Activated CD8-positive, alpha-beta T cell treated with anti-CD3 and anti-CD28 coated beads for 36 hours (primary cell): ENCODE data around the gene PEPD. TPM values are rescaled to one million over a fixed set of nuclear protein-coding genes. Genes with fewer than 3 reads are reported as not detected.

Experiments
- ATAC-seq: fragments of 200-7000 bp; cut with Tn5 transposase; one replicate; pipeline ENCODE4 v1.10.0; 2021; ENCODE audit warnings: mild to moderate bottlenecking, moderate library complexity
- CTCF ChIA-PET: fragments of 350-600 bp; sonication (Branson Sonifier 250); formaldehyde crosslinking; loops from one replicate; lab custom pipeline; 2021; ENCODE audit warnings: antibody characterized with exemption; lab: Charles Lee
- POLR2A ChIA-PET: fragments of 350-600 bp; sonication (Branson Sonifier 250); formaldehyde crosslinking; loops from one replicate; lab custom pipeline; 2021; ENCODE audit warnings: antibody characterized with exemption; lab: Charles Lee
- DNase-seq: peaks from one replicate; pipeline ENCODE4 v3.0.0-alpha.2; 2020
- H3K27ac Mint-ChIP-seq: one replicate; pipeline ENCODE4 v1.8.0; 2021; ENCODE audit warnings: mild to moderate bottlenecking, mixed read lengths
- H3K27me3 Mint-ChIP-seq: one replicate; pipeline ENCODE4 v1.8.0; 2021; ENCODE audit warnings: mixed read lengths
- H3K36me3 Mint-ChIP-seq: one replicate; pipeline ENCODE4 v1.8.0; 2021; ENCODE audit warnings: low read depth, mixed read lengths
- H3K4me1 Mint-ChIP-seq: one replicate; pipeline ENCODE4 v1.8.0; 2021; ENCODE audit warnings: low read depth, mixed read lengths
- H3K4me3 Mint-ChIP-seq: one replicate; pipeline ENCODE4 v1.8.0; 2021; ENCODE audit warnings: mild to moderate bottlenecking, moderate library complexity, mixed read lengths
- H3K9me3 Mint-ChIP-seq: one replicate; pipeline ENCODE4 v1.8.0; 2021; ENCODE audit warnings: mixed read lengths
- CTCF ChIP-seq: fragments of 200-600 bp; IDR thresholded peaks from one replicate; pipeline ENCODE4 v1.8.0; 2022; ENCODE audit warnings: antibody characterized with exemption, mild to moderate bottlenecking
- intact Hi-C: fragments of 100-400 bp; cut with micrococcal nuclease; formaldehyde crosslinking; loops from one replicate; pipeline ENCODE4 v1.10.0; 2022
- total RNA-seq, 2 experiments: library from RNA; stranded (reverse); gene quantifications; one replicate each; pipeline ENCODE4 v1.2.3, GENCODE V29; 2021

PEPD gene
- total RNA-seq, 2 experiments from 2014 or later, result 32.6 to 34.6 TPM

DNA sequence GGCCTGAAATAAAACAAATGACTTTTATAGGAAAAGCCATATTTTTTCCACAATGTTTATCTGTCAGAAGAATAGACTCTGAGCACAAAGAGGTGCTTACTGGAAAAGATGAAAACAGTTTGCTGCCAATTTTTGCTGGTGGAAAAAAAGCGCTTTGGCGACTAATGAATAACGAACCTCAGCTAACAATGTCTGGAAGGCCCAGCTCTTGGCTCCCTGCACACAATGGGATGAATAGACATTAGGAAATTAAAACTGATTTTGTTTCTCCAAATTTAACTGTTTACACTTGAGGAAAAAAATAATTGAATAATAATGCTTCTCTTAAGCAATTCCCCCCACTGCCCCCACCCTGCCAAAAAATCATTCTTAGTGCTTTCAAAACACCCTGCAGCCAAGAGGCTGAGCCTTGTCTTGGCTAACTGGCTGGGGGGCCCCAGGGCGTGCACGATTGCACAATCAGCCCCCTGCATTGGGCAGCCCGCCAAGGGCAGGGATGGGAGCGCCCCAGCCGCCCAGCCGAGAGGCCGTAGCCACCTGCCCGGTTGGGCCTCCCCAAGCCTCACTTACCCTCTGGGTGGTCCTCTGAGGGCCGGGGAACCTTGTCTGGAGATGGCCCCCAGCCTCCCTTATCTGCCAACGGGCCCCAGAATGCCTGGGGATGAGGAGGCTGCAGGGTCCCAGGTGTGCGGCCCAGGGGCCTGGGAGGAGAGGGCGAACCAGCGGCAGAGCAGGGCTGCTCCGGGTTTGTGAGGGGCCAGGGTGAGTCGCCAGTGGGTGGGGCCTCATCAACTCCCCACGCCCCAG, 131.3 kb downstream of the PEPD start:
- DNase-seq, result no peak
- Mint-ChIP-seq H3K36me3 (no peaks in the 10 kb centered on the region), H3K27ac (no peak overlapping the region), H3K27me3 (no peaks in the 10 kb centered on the region), H3K9me3 (no peaks in the 10 kb centered on the region), H3K4me1 (no peaks in the 10 kb centered on the region), H3K4me3 (no peak overlapping the region)
- intact Hi-C loops, result no loop called here
- ATAC-seq, result no peak
- no peak for TF ChIP-seq CTCF
- CTCF ChIA-PET, result no interaction called here
- POLR2A ChIA-PET, result no interaction called here

DNA sequence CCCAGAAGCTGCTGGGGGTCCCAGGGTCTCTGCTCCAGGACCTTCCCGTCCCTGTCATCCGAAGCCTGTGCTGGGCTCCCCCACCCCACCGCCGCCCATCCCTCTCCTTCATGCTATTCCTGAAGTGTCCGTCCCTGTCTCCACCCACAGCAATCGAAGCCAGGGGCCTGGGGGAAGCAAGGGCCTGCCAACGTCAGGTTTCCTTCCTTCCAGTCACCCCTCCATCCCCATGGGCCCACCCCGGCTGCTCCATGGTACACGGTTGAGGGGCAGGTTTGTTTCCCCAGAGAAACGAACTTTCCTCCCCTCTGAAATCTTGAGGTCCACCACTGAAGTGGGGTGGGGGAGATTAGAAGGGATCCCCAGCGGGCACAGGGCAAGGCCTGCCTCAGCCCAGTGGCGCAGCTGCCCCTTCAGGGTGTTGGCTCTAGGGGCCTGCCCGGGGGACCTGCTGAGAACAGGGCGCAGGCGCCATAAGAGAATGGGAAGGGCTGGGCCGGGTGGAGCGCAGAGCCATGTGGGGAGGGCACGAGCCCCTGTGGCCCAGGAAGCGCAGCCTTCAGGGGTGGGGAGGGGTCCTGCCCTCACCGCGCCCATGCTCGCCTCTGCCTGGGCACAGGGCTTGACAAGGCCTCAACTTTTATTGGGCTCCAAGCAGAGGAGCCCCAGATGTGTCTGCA, 132.0 kb downstream of the PEPD start:
- no peaks in the 10 kb centered on the region for H3K27me3 Mint-ChIP-seq
- H3K27ac Mint-ChIP-seq, result no peak overlapping the region
- no peaks in the 10 kb centered on the region for H3K9me3 Mint-ChIP-seq
- POLR2A ChIA-PET, result no interaction called here
- intact Hi-C loops, result no loop called here
- H3K4me3 Mint-ChIP-seq, result no peak overlapping the region
- CTCF ChIA-PET, result no interaction called here
- DNase-seq, result no peak
- peaks cover 2% of the 10 kb centered on the region for H3K36me3 Mint-ChIP-seq
- no peak for TF ChIP-seq CTCF
- peaks cover 2% of the 10 kb centered on the region for H3K4me1 Mint-ChIP-seq
- ATAC-seq, result no peak

GRCh38 chr19:33388725-33389420, 132.7 kb downstream of the PEPD start:
- peaks cover 2% of the 10 kb centered on the region for H3K4me1 Mint-ChIP-seq
- ATAC-seq, result no peak
- ChIA-PET POLR2A (interaction anchor here (1.5 kb wide), 1 partner anchor 12 kb away, joined by 5 read pairs; no protein-coding TSS in a partner anchor), CTCF (interaction anchor here (0.8 to 1.4 kb wide), 2 partner anchors 16 to 27 kb away, joined by 3 read pairs; no protein-coding TSS in a partner anchor)
- intact Hi-C loops, result no loop called here
- TF ChIP-seq CTCF, result no peak
- no peaks in the 10 kb centered on the region for H3K9me3 Mint-ChIP-seq
- H3K36me3 Mint-ChIP-seq, result peaks cover 2% of the 10 kb centered on the region
- H3K27ac Mint-ChIP-seq, result no peak overlapping the region
- DNase-seq, result no peak
- H3K4me3 Mint-ChIP-seq, result no peak overlapping the region
- H3K27me3 Mint-ChIP-seq, result no peaks in the 10 kb centered on the region

DNA sequence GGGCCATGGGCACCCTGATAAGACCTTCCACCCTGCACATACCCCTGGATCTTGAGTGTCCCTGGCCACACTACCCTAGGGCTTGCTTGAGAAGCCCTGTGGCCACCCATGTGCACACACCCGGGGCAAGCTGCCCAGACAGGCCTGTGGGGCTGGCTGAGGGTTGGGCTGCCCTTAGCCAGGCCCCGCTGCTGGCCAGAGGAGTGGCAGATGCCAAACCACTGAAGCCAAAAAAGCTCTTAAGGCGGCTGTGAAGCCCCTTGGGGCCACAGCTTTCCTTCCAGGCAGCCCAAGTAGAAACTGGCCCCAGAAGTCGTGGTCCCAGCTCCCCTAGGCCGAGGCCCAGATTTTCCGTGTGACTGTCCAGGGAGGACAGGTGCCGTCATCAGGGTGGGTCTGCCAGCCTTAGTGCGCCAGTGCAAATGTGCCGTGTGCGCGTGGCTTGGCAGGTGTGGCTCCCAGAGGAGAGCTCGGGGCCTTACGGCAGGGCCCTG, 133.3 kb downstream of the PEPD start:
- DNase-seq (no peak), ATAC-seq (no peak)
- no peak for TF ChIP-seq CTCF
- Mint-ChIP-seq H3K36me3 (peaks cover 2% of the 10 kb centered on the region), H3K9me3 (no peaks in the 10 kb centered on the region), H3K4me1 (peaks cover 2% of the 10 kb centered on the region), H3K4me3 (no peak overlapping the region), H3K27ac (no peak overlapping the region), H3K27me3 (no peaks in the 10 kb centered on the region)
- ChIA-PET POLR2A (interaction anchor here (1.5 kb wide), 1 partner anchor 11 kb away, joined by 5 read pairs; no protein-coding TSS in a partner anchor), CTCF (interaction anchor here (0.8 to 1.4 kb wide), 2 partner anchors 17 to 28 kb away, joined by 3 read pairs; no protein-coding TSS in a partner anchor)
- intact Hi-C loops, result no loop called here
